Eye (tissue), 1 donor: ENCODE results near the gene SOX6.
"Not testable (repeated sequence)": the region's sequence is repeated elsewhere in the genome, so short reads cannot be mapped to it uniquely, and the experiment has no call there.

Experiments
- DNase-seq: peaks from one replicate; pipeline ENCODE4 v3.0.0-alpha.2; 2015

Gene SOX6

DNA sequence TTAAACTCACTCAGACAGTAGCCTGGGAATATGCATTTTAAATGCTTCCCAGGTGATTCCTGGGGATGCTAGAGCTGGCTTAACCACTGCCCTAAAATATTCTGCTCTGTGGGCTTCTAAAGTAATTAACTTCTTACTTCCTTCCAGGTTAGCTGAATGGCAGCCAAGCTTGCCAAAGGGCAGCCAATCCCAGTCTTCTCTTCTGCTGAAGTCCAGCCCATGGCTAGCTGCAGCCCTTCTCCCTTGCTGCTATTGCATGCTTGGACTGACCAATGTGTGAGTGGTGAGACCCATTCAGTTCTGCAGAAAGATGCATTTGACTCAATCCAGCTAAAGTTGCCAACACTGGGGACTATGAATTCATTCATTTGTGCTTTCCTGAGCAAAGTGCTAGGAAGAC is 411.9 kb downstream of the SOX6 start:
- no peak for DNase-seq

DNA sequence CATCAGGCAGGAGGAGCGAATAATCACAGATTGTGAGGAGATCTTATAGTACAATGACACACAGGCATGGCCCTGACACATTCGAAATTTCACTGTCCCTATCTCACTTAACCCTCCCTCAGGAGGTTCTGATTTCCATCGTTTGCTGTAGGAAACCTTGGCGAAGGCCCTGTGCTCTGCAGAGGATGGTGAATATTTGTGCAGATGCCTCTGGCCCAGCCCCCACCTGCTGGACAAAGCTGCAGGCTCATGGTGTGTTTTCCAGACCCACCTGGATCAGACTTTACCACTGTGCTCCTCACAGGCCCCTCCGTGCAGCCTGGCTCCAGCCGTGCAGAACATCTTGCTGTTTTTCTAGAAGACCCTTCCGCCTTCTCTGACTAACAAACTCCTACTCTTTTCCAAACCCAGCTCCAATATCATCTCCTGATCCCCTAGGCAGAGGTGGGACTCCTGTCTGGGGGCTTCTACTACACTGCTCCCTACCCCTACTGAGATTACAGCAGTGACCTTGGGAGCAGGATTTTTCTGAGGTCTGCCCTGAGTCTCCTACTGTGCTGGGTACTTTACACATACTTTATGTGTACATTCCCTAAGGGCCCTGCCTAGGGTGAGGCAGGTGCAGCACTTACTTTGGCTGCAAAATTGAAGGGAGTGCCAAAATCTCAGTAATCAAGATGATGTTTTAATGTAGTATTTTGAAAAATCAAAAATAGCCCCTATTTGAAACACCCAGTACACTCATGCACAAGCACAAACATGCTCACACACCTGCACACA is 412.7 kb downstream of the SOX6 start:
- DNase-seq = no peak

DNA sequence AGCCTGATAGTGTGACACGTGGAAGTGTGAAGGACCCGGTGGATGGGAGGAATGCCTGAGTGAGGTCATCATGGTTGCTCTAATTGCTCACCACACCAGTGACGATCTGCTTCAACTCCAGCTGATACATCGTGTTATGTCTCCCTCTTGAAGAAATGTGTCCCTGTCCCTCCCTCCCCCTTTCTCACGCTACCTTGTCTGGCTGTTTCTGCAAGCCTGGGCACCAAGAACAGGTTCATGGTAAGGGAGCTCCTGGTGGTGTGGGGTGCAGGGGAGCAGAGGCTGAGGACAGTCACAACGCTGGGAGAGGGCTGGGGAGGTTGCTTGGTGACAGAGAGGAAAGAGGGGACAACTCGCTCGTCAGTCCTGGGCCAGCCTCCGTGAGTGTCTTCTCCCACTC is 413.4 kb downstream of the SOX6 start:
- DNase-seq = no peak

- no peak for DNase-seq
Measured at GRCh38 chr11:15942126-15942525, 414.2 kb downstream of the SOX6 start.

GRCh38 chr11:15941206-15941770 is 415.1 kb downstream of the SOX6 start:
- DNase-seq = peak; percentile 73

GRCh38 chr11:15940462-15941205 is 415.7 kb downstream of the SOX6 start:
- no peak for DNase-seq

DNA sequence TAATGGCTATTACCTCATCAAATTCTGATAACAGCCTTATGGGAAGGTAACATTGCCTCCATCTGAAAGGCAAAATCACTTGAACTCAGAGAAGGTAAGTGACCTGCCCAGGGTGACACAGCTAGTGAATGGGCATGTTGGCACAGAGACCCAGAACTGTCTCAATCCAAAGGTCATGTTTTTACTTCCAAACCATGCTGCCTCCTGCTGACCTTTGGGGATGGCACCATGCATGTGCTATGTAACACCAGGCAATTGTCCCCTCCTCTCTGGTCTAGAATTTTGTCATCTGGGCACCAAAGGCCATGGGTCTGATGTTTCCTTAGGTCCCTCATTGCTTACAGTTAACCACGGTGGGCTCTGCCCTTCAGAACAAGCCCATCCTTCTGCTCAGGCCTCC is 417.4 kb downstream of the SOX6 start:
- no peak for DNase-seq

- no peak for DNase-seq
Measured at GRCh38 chr11:15938121-15938611, 418.2 kb downstream of the SOX6 start.

GRCh38 chr11:15937601-15938120 is 418.7 kb downstream of the SOX6 start:
- no peak for DNase-seq

DNA sequence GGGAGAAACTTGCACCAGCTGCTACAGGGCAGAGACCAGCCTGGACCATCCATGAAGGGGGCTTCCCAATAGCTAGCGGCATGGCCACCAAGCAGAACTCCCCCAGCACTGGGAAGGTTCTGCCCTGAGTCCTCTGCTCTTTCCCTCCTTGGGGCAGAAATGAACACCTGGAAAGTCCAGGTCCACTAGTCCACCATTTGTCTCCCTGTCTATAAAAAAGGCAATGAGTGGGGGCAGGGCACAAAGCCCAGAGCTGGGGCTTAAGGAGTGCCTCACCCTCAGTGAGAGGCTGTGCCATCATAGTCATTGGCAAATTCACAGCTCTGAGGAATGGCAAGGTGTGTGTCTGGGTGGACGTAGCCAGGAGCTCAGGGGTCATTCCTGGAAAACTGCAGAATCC is 420.3 kb downstream of the SOX6 start:
- DNase-seq = no peak

DNA sequence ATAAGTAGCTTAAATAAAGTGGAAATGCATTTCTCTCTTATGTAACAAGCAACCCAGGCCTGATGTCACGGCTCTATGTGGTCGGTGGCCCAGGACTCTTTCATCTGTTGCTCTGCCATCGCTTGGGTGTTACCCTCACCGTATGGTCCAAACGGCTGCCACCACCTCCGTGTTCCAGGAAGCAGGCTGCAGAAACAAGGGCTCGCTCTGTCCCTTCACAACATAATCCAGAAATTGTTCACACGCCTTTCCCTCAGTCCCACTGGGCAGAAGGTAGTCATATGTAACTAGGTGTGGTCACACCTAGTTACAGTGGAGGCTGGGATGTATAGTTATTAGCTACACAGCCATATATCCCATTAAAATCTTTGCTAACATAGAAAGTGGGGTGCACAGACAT is 421.0 kb downstream of the SOX6 start:
- no peak for DNase-seq

GRCh38 chr11:15933886-15934625 is 422.3 kb downstream of the SOX6 start:
- DNase-seq = no peak

DNA sequence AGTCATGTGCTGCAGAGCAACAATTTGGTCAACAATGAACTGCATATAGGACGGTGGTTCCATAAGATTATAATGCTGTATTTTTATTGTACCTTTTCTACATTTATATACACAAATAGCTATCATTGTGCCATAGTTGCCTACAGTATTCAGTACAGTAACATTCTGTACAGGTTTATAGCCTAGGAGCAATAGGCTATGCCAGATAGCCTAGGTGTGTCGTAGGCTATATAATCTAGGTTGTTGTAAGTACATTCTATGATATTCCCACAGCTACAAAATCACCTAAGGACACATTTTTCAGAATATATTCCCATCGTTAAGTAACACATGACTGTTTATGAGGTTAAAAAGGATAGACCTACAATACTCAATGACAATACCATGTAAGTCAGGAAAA is 423.9 kb downstream of the SOX6 start:
- DNase-seq = no peak

- DNase-seq = no peak
Measured at GRCh38 chr11:15931497-15931896, 424.8 kb downstream of the SOX6 start.

- no peak for DNase-seq
Measured at GRCh38 chr11:15930442-15931025, 425.8 kb downstream of the SOX6 start.

GRCh38 chr11:15929371-15929901 is 426.9 kb downstream of the SOX6 start:
- DNase-seq = no peak

DNA sequence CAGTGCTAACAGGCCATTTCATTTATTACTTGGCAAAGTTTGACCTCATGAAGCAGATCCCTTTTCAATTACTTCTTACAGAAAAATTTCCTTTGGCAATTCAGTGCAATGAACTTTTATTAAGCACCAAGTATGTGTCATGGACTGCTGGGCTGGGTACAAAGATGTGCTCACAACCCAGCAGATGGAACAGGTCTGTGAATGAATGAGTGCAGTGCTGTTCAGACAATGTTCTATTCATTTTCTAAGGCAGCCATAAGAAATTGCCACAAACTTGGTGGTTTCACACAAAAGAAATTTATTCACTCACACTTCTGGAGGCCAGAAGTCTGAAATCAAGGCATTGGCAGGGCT is 428.5 kb downstream of the SOX6 start:
- DNase-seq = no peak

DNA sequence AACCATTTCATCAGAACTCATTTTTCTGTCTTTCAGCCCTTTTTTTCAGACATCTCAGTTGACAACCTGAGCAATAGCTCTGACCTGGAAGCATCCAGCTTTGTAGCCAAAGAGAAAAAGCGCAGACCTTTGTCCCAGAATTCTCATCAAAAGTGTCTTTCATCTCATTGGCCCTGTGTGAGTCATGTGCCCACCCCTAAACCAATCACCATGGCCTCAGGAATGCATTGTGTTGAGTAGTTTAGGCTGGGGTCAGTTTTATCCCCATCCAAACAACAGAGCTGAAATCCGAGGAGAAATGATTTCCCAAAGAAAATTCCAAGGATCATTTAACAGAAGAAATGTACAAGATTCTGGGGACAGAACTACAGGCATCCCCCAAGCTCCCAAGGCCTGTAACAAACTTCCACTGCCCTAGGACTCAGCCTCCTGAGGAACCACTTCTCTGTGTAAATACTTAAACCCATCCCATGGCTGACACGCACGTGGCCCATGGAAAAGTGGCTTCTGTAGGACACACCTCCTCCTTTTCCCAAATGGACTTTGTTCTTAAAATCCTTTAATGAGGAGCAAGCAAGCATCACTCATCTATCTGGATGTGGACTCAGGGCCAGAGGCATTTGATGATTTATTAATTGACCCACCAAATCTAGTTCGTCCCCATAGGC is 429.0 kb downstream of the SOX6 start:
- no peak for DNase-seq

- DNase-seq = no peak
Measured at GRCh38 chr11:15926071-15926470, 430.3 kb downstream of the SOX6 start.

DNA sequence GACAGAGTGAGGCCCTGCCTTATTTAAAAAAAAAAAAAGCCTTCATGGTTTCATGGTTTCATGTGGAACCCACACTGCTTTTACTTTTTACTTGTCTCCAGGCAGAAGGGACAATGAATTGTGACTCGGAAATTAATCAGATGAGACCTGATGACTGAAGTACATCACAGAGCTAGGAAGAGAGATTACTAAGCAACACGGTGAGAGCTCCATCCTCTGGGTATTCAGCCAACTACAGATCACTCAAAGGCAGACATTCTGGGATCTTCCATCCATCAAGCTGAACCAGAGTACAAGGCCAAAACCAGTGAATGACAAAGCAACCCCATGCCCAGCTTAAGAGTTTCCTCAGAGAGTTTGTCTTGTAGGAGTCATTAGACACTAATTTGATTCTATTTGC is 433.2 kb downstream of the SOX6 start:
- peak; percentile 25 for DNase-seq

GRCh38 chr11:15922745-15923144 is 433.6 kb downstream of the SOX6 start:
- not testable (repeated sequence) for DNase-seq
